DOHH2 (cell line): ENCODE measurements around the gene FKBP15.

Source experiments
- H3F3A ChIP-seq: fragments of 200-600 bp; sonication (generic), shearing (Covaris generic); 2 replicates; pipeline ENCODE4 v1.6.0; 2016; ENCODE audit warnings: antibody characterized with exemption, mild to moderate bottlenecking; ENCODE audit not compliant: control insufficient read depth, insufficient read depth
- H3K27ac ChIP-seq: fragments of 200-600 bp; sonication (generic); 2 replicates; pipeline ENCODE4 v1.5.1; 2014; ENCODE audit warnings: low read depth, mild to moderate bottlenecking, low read length, moderate library complexity
- H3K27me3 ChIP-seq: fragments of 200-600 bp; sonication (generic); 2 replicates; pipeline ENCODE4 v1.6.1; 2014; ENCODE audit warnings: mild to moderate bottlenecking, low read length, mixed read lengths; ENCODE audit not compliant: control insufficient read depth
- H3K36me3 ChIP-seq: fragments of 200-600 bp; sonication (generic); 2 replicates; pipeline ENCODE4 v1.6.1; 2014; ENCODE audit warnings: mild to moderate bottlenecking, low read length, moderate library complexity, mixed read lengths; ENCODE audit not compliant: control insufficient read depth
- H3K4me1 ChIP-seq: fragments of 200-600 bp; sonication (generic); 2 replicates; pipeline ENCODE4 v1.6.1; 2014; ENCODE audit warnings: mild to moderate bottlenecking, low read length, mixed read lengths; ENCODE audit not compliant: control insufficient read depth
- H3K4me2 ChIP-seq: fragments of 200-600 bp; sonication (generic); 2 replicates; pipeline ENCODE4 v1.6.0; 2014; ENCODE audit warnings: mild to moderate bottlenecking, low read length, moderate library complexity
- H3K4me3 ChIP-seq: fragments of 200-600 bp; sonication (generic); 2 replicates; pipeline ENCODE4 v1.5.1; 2014; ENCODE audit warnings: mild to moderate bottlenecking, low read length, mixed read lengths
- H3K79me2 ChIP-seq: fragments of 200-600 bp; sonication (generic); 2 replicates; pipeline ENCODE4 v1.6.1; 2014; ENCODE audit warnings: mild to moderate bottlenecking, low read length, mixed read lengths; ENCODE audit not compliant: control insufficient read depth
- H3K9me2 ChIP-seq: fragments of 200-600 bp; sonication (generic); replicated peaks from 2 replicates; pipeline ENCODE4 v1.6.1; 2014; ENCODE audit warnings: mild to moderate bottlenecking, low read length, mixed read lengths; ENCODE audit not compliant: control insufficient read depth
- H3K9me3 ChIP-seq: fragments of 200-600 bp; sonication (generic); 2 replicates; pipeline ENCODE4 v1.6.1; 2014; ENCODE audit warnings: antibody characterized with exemption, low read length, mixed read lengths; ENCODE audit not compliant: control insufficient read depth, insufficient read depth
- H4K20me1 ChIP-seq: fragments of 200-600 bp; sonication (generic); 2 replicates; pipeline ENCODE4 v1.6.0; 2014; ENCODE audit warnings: low read depth, mild to moderate bottlenecking, antibody characterized with exemption, low read length, moderate library complexity; ENCODE audit not compliant: control insufficient read depth, insufficient read depth
- EZH2phosphoT487 ChIP-seq: fragments of 200-600 bp; sonication (generic); IDR thresholded peaks from 2 replicates; pipeline ENCODE4 v1.6.1; 2017; ENCODE audit warnings: borderline replicate concordance, mild to moderate bottlenecking, antibody characterized with exemption, low read length, moderate library complexity, mixed read lengths
- TF ChIP-seq, protein P1 (sequence below): fragments of 200-600 bp; sonication (generic); IDR thresholded peaks from one replicate; pipeline ENCODE4 v1.5.1; 2014; ENCODE audit warnings: antibody characterized with exemption, mild to moderate bottlenecking, low read depth, low read length; ENCODE audit not compliant: poor library complexity, severe bottlenecking

The FKBP15 gene

DNA sequence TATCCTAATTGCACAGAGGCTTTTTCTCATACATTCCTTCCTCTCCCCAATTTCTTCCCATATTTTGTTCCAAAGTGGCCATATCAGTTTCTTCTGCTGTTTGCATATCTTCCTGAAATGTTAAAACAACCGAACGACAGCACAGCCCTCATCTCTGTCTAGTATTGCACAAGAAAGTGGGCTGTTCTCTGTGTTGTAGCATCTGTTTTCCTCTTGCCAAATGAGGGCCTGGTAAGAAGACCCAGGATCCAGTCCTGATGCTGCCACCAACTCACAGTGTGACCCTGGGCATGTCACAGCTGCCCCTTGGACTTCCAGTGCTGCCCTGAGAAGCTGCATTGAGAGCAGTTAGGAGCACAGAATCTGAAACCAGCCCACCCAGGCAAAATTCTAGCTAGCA is 66.1 kb downstream of the FKBP15 start:
- Histone ChIP-seq H3K36me3 (no peaks in the 10 kb centered on the region), H3K4me3 (no peak overlapping the region), H3K4me1 (peaks cover 27% of the 10 kb centered on the region), H3K27ac (no peak overlapping the region), H3K4me2 (no peak overlapping the region), H3K27me3 (peaks cover 7% of the 10 kb centered on the region; the same call in 1 of the 2 replicates), H4K20me1 (no peaks in the 10 kb centered on the region), H3F3A (0 out of 2 replicates have a peak, but pooled peaks cover 3% of the 10 kb centered on the region), H3K9me2 (no peaks in the 10 kb centered on the region), H3K9me3 (no peaks in the 10 kb centered on the region), H3K79me2 (no peaks in the 10 kb centered on the region)
- TF ChIP-seq EZH2phosphoT487: no peak
- TF ChIP-seq, protein P1, sequence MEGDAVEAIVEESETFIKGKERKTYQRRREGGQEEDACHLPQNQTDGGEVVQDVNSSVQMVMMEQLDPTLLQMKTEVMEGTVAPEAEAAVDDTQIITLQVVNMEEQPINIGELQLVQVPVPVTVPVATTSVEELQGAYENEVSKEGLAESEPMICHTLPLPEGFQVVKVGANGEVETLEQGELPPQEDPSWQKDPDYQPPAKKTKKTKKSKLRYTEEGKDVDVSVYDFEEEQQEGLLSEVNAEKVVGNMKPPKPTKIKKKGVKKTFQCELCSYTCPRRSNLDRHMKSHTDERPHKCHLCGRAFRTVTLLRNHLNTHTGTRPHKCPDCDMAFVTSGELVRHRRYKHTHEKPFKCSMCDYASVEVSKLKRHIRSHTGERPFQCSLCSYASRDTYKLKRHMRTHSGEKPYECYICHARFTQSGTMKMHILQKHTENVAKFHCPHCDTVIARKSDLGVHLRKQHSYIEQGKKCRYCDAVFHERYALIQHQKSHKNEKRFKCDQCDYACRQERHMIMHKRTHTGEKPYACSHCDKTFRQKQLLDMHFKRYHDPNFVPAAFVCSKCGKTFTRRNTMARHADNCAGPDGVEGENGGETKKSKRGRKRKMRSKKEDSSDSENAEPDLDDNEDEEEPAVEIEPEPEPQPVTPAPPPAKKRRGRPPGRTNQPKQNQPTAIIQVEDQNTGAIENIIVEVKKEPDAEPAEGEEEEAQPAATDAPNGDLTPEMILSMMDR: no peak

DNA sequence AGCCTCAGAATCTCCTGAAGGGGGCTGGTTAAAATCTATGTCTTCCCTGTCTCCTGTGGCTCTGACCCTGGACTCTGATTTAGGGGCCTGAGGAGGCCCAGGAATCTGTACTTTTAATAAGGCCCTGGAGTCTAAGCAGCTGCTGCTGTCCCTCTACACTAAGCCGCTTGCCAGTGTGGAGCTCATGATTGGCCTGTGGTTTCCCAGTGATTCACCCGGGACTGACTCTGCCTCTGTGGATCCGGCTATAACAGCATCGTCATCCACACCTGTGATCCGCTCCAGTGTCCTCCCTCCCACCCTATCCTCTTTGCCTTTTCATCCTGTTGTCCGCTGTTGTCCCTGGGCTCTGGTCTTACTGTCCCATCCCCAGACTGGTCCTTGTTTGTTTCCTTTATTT is 66.6 kb downstream of the FKBP15 start:
- H3F3A ChIP-seq: 0 out of 2 replicates have a peak, but pooled peaks cover 3% of the 10 kb centered on the region
- TF ChIP-seq, protein P1: no peak
- TF ChIP-seq EZH2phosphoT487: no peak
- H3K4me3 ChIP-seq: no peak overlapping the region
- H3K36me3 ChIP-seq: no peaks in the 10 kb centered on the region
- H3K4me2 ChIP-seq: no peak overlapping the region
- H3K4me1 ChIP-seq: peaks cover 27% of the 10 kb centered on the region
- H3K27ac ChIP-seq: no peak overlapping the region
- H3K9me2 ChIP-seq: no peaks in the 10 kb centered on the region
- peaks cover 7% of the 10 kb centered on the region; the same call in 1 of the 2 replicates for H3K27me3 ChIP-seq
- H3K9me3 ChIP-seq: no peaks in the 10 kb centered on the region
- no peaks in the 10 kb centered on the region for H3K79me2 ChIP-seq
- H4K20me1 ChIP-seq: no peaks in the 10 kb centered on the region

DNA sequence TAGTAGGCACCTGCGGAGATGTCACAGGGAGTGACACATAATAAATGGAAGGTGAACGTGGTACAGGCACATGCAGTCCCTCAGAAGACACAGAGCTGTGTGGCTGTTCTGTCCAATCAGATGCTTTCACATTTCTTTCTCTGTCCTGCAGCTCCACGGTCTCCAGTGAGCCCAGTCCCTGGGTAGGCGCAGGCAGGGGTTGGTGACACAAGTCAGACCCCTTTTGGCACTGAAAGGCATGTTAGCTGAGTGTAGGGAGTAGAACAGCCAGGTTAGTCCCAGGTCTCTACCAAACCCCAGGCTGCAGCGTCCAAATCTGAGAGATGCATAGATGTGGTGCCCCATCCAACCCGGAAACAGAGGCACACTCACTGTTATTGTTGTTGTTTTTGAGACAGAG is 67.5 kb downstream of the FKBP15 start:
- H3K9me3 ChIP-seq: no peaks in the 10 kb centered on the region
- no peak overlapping the region for H3K27ac ChIP-seq
- no peaks in the 10 kb centered on the region for H3K79me2 ChIP-seq
- no peaks in the 10 kb centered on the region for H4K20me1 ChIP-seq
- TF ChIP-seq, protein P1: no peak
- no peak for TF ChIP-seq EZH2phosphoT487
- H3K4me2 ChIP-seq: no peak overlapping the region
- peaks cover 7% of the 10 kb centered on the region; the same call in 1 of the 2 replicates for H3K27me3 ChIP-seq
- no peaks in the 10 kb centered on the region for H3K9me2 ChIP-seq
- H3K4me3 ChIP-seq: no peak overlapping the region
- H3K4me1 ChIP-seq: peaks cover 27% of the 10 kb centered on the region
- no peaks in the 10 kb centered on the region for H3K36me3 ChIP-seq
- 0 out of 2 replicates have a peak, but pooled peaks cover 3% of the 10 kb centered on the region for H3F3A ChIP-seq
